GM19395 (cell line): ENCODE data around the gene CHST7.

Source experiments
- ATAC-seq: cut with Tn5 transposase; IDR thresholded peaks from one replicate; pipeline ENCODE4 v1.9.1; 2021; ENCODE audit warnings: mild to moderate bottlenecking, moderate library complexity; ENCODE audit not compliant: unreplicated experiment

The CHST7 gene

GRCh38 chrX:46602468-46603102 is 29.0 kb downstream of the CHST7 start:
- no peak for ATAC-seq

GRCh38 chrX:46607916-46608315 is 34.4 kb downstream of the CHST7 start:
- no peak for ATAC-seq

GRCh38 chrX:46610070-46610658 is 36.6 kb downstream of the CHST7 start:
- no peak for ATAC-seq

GRCh38 chrX:46611658-46612362 is 38.2 kb downstream of the CHST7 start:
- no peak for ATAC-seq

- ATAC-seq, result no peak
These were observed 44.3 kb downstream of the CHST7 start for GRCh38 chrX:46617906-46618305.

- no peak for ATAC-seq
These were observed 45.4 kb downstream of the CHST7 start for GRCh38 chrX:46618947-46619346.

GRCh38 chrX:46620505-46620904 is 46.9 kb downstream of the CHST7 start:
- ATAC-seq, result no peak

- no peak for ATAC-seq
These were observed 48.0 kb downstream of the CHST7 start for GRCh38 chrX:46621572-46621971.

GRCh38 chrX:46624090-46624786 is 50.7 kb downstream of the CHST7 start:
- ATAC-seq, result no peak

GRCh38 chrX:46626566-46626965 is 53.0 kb downstream of the CHST7 start:
- no peak for ATAC-seq

- no peak for ATAC-seq
These were observed 53.5 kb downstream of the CHST7 start for GRCh38 chrX:46627062-46627461.

GRCh38 chrX:46627711-46628419 is 54.3 kb downstream of the CHST7 start:
- ATAC-seq, result peak; percentile 12

- peak; percentile 90 for ATAC-seq
These were observed 55.2 kb downstream of the CHST7 start for GRCh38 chrX:46628460-46629371.

- no peak for ATAC-seq
These were observed 56.6 kb downstream of the CHST7 start for GRCh38 chrX:46630141-46630540.

GRCh38 chrX:46634577-46634976 is 61.0 kb downstream of the CHST7 start:
- peak; percentile 40 for ATAC-seq

- no peak for ATAC-seq
These were observed 61.6 kb downstream of the CHST7 start for GRCh38 chrX:46635186-46635585.

- ATAC-seq, result no peak
These were observed 62.7 kb downstream of the CHST7 start for GRCh38 chrX:46636223-46636622.

GRCh38 chrX:46637938-46638337 is 64.4 kb downstream of the CHST7 start:
- peak; percentile 54 for ATAC-seq

- ATAC-seq, result no peak
These were observed 68.6 kb downstream of the CHST7 start for GRCh38 chrX:46642145-46642544.

- no peak for ATAC-seq
These were observed 70.1 kb downstream of the CHST7 start for GRCh38 chrX:46643636-46644035.
